HG03175 (cell line): ENCODE measurements around the gene ARHGAP23.
"Not testable (repeated sequence)": the region's sequence is repeated elsewhere in the genome, so short reads cannot be mapped to it uniquely, and the experiment has no call there.

ENCODE experiments used
- ATAC-seq: cut with Tn5 transposase; IDR thresholded peaks from one replicate; pipeline ENCODE4 v1.9.1; 2021; ENCODE audit warnings: mild to moderate bottlenecking, moderate library complexity; ENCODE audit not compliant: unreplicated experiment

The ARHGAP23 gene

GRCh38 chr17:38460716-38461630 lies 32.7 kb downstream of the ARHGAP23 start:
- no peak for ATAC-seq

- ATAC-seq, result no peak
Measured at GRCh38 chr17:38461683-38462082, 33.4 kb downstream of the ARHGAP23 start.

- no peak for ATAC-seq
Measured at GRCh38 chr17:38463451-38463858, 35.2 kb downstream of the ARHGAP23 start.

- no peak for ATAC-seq
Measured at GRCh38 chr17:38464251-38464722, 36.0 kb downstream of the ARHGAP23 start.

GRCh38 chr17:38464723-38465390 lies 36.6 kb downstream of the ARHGAP23 start:
- ATAC-seq, result no peak

- ATAC-seq, result no peak
Measured at GRCh38 chr17:38465391-38466345, 37.4 kb downstream of the ARHGAP23 start.

GRCh38 chr17:38466346-38467315 lies 38.4 kb downstream of the ARHGAP23 start:
- ATAC-seq, result no peak

- ATAC-seq, result no peak
Measured at GRCh38 chr17:38467491-38467890, 39.2 kb downstream of the ARHGAP23 start.

- ATAC-seq, result no peak
Measured at GRCh38 chr17:38469875-38470274, 41.6 kb downstream of the ARHGAP23 start.

- ATAC-seq, result not testable (repeated sequence)
Measured at GRCh38 chr17:38471253-38471652, 43.0 kb downstream of the ARHGAP23 start.

GRCh38 chr17:38474666-38475065 lies 46.4 kb downstream of the ARHGAP23 start:
- ATAC-seq, result not testable (repeated sequence)

GRCh38 chr17:38476549-38476948 lies 48.3 kb downstream of the ARHGAP23 start:
- ATAC-seq, result no peak

- not testable (repeated sequence) for ATAC-seq
Measured at GRCh38 chr17:38477417-38477816, 49.2 kb downstream of the ARHGAP23 start.

GRCh38 chr17:38477951-38478350 lies 49.7 kb downstream of the ARHGAP23 start:
- not testable (repeated sequence) for ATAC-seq

- ATAC-seq, result not testable (repeated sequence)
Measured at GRCh38 chr17:38478667-38479066, 50.4 kb downstream of the ARHGAP23 start.

- ATAC-seq, result not testable (repeated sequence)
Measured at GRCh38 chr17:38482039-38482699, 53.9 kb downstream of the ARHGAP23 start.

- not testable (repeated sequence) for ATAC-seq
Measured at GRCh38 chr17:38482700-38483043, 54.4 kb downstream of the ARHGAP23 start.

GRCh38 chr17:38484242-38485145 lies 56.2 kb downstream of the ARHGAP23 start:
- ATAC-seq, result not testable (repeated sequence)
